Astrocyte of the spinal cord (primary cell): Measurements from ENCODE around the gene HPCAL1.

ENCODE experiments used
- DNase-seq: peaks from one replicate; pipeline ENCODE4 v3.0.0; 2011; ENCODE audit warnings: low read depth, low spot score
- H3K4me3 ChIP-seq: 2 replicates; pipeline ENCODE4 v1.5.1; 2011; ENCODE audit warnings: low read depth, mild to moderate bottlenecking, low read length, moderate library complexity
- in situ Hi-C: cut with HindIII; loops from 2 replicates; pipeline ENCODE4 v1.10.0; 2017; ENCODE audit warnings: low sequenced_read_pairs
- TF ChIP-seq, protein P1 (sequence below): IDR thresholded peaks from 2 replicates; pipeline ENCODE4 v1.5.1; 2012; ENCODE audit warnings: low read depth, mild to moderate bottlenecking, low read length, inconsistent platforms

Gene HPCAL1

DNA sequence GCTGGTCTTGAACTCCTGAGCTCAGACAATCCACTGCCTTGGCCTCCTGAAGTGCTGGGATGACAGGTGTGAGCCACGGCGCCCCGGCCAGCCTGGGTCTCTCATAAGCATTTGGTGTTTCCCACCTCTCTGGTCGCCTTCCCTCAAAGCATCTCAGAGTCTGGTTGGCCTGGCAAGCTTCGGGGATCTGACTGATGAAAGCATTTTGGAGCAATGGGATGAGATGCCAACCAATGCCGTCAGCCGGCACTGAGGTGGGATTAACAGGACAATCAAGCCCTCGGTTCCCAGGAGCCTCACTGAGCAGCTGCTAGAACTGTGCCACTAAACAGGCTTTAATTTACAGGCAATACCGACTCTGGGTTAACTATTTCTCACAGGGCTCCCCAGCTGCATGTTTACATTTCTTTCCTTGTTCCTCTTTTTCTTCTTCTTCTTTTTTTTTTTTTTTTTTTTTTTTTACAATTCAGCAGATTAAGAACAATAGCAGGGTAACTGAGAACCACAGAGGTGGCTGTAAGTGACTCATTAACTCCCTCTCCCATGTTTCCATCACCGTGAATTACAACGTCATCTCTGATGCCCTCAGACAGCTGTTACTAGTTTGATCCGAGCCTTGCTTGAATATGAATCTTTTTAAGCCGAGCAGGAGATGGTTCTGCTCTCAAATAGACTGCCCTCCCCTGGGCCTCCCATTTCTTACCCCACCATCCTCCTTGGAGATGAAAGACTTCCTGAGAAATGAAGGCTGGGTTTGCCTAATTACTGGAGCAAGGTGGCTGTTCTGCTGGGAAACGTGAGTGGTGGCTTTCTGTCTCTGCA lies 107.5 kb downstream of the HPCAL1 start:
- DNase-seq = peak; percentile 44
- H3K4me3 ChIP-seq = no peak overlapping the region
- in situ Hi-C loops = no loop called here
- TF ChIP-seq, protein P1, sequence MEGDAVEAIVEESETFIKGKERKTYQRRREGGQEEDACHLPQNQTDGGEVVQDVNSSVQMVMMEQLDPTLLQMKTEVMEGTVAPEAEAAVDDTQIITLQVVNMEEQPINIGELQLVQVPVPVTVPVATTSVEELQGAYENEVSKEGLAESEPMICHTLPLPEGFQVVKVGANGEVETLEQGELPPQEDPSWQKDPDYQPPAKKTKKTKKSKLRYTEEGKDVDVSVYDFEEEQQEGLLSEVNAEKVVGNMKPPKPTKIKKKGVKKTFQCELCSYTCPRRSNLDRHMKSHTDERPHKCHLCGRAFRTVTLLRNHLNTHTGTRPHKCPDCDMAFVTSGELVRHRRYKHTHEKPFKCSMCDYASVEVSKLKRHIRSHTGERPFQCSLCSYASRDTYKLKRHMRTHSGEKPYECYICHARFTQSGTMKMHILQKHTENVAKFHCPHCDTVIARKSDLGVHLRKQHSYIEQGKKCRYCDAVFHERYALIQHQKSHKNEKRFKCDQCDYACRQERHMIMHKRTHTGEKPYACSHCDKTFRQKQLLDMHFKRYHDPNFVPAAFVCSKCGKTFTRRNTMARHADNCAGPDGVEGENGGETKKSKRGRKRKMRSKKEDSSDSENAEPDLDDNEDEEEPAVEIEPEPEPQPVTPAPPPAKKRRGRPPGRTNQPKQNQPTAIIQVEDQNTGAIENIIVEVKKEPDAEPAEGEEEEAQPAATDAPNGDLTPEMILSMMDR = no peak

DNA sequence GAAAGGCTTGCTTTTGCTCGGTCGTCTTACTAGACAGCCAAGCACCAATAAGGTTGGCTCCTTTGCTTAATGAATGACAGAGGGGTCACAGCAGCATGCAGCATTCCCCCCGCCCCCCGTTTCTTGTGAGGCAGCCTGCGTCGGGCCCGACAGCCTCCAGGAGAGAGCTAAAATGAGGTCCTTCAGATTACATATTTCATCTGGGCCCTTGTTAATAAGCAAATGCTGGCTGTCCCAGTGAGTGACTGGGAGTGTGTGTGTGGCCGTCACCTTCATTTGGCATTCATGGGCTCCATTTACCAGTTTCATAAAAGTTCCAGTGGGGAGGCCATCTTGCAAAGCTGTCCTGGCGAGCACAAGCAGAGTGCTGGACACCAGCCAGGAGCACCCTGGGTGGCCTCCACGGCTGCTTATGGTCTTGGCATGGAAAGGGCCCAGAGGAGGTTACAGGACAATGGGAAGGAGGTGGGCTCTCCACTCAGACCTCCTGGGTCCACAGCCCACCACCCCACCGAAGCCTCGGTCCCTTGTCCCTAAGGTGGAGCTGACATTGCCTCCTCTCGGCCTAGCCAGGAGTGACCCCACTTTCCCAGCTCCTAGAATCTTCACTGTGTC lies 108.2 kb downstream of the HPCAL1 start:
- no peak for DNase-seq
- in situ Hi-C loops = no loop called here
- no peak overlapping the region for H3K4me3 ChIP-seq
- TF ChIP-seq, protein P1 = no peak

DNA sequence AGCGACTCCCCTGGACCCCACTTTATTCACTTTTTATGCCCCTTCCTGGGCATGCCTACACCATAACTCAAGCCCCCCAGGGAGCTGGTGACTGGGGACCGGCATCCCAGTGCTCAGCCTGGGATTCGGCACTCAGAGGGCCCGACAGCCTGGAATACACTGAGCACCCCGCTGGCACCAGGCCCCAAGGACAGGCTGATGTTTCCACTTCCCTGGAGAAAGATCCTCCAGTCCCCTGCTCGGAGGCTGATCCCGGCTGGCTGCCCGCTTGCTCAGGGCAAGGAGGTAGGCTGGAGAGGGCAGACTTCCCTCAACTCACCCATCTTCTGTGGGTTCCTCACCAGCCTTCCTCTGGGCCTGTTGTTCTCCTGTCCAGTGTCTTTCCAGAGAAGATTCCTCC lies 108.9 kb downstream of the HPCAL1 start:
- in situ Hi-C loops = no loop called here
- no peak for DNase-seq
- H3K4me3 ChIP-seq = no peak overlapping the region
- TF ChIP-seq, protein P1 = no peak

DNA sequence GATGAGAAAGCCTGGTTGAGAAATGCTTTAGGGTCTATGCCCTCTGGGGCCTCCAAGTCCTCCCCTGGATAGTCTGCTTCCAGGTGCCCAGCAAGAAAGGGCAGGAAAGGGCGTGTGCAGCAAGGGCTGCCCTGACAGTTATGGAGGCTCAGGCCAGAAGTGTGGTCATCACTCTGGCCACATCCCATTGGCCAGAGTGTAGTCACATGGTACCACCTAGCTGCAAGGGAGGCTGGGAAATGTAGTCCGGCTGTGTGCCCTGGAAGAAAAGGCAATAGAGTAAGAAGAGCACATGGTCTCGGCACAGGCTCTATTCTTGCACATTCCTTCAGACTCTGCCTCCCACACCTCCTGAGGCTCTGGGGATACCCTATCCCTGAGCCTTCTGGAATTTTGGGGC lies 109.7 kb downstream of the HPCAL1 start:
- in situ Hi-C loops = no loop called here
- DNase-seq = peak; percentile 50
- TF ChIP-seq, protein P1 = no peak
- no peak overlapping the region for H3K4me3 ChIP-seq

DNA sequence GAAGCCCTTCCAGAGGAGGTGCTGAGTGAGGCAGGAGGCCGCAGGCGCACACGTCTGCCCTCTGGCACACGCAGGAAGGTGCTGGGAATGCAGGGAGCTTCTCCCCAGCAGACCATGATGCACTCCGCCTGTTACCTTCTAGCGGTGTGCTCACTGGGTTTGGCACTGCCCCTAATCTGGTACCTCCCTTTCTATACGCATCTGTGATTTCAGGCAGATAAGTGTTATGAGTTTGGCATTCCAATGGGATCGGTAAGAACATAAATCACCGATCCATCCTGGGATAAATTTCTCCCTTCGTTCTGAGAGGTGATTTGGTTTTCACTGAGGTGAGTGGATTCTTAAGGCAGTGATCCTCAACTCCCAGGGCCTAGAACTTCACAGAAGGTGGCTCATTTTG lies 110.8 kb downstream of the HPCAL1 start:
- in situ Hi-C loops = no loop called here
- no peak overlapping the region for H3K4me3 ChIP-seq
- TF ChIP-seq, protein P1 = no peak
- no peak for DNase-seq

DNA sequence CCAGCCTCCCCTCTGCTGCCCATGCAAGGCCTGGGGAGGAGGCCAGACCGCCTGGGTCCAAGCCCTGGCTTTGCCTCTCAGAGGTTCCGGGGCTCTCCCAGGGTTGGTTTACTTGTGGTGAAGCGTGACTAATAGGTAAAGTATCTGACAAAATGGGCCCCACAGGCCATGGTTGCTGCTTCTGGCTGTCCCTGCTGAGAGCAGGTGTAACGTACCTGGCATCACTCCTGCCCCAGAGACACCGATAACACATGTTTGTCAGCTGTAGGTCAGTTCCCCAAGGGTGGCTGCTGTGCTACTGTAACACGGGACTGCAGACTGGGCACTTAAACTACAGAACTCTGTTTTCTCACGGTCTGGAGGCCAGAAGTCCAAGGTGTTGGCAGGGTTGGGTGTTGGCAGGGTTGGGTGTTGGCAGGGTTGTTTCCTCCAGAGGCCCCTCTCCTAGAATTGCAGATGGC lies 111.3 kb downstream of the HPCAL1 start:
- in situ Hi-C loops = no loop called here
- H3K4me3 ChIP-seq = no peak overlapping the region
- DNase-seq = peak; percentile 48
- TF ChIP-seq, protein P1 = no peak
